NCI-H1930 (cell line): ENCODE results near the gene AAMP.

Experiments used
- DNase-seq, 2 experiments: peaks; one replicate each; lab custom pipeline; 2025; lab: John Stamatoyannopoulos, UW

Gene AAMP

DNA sequence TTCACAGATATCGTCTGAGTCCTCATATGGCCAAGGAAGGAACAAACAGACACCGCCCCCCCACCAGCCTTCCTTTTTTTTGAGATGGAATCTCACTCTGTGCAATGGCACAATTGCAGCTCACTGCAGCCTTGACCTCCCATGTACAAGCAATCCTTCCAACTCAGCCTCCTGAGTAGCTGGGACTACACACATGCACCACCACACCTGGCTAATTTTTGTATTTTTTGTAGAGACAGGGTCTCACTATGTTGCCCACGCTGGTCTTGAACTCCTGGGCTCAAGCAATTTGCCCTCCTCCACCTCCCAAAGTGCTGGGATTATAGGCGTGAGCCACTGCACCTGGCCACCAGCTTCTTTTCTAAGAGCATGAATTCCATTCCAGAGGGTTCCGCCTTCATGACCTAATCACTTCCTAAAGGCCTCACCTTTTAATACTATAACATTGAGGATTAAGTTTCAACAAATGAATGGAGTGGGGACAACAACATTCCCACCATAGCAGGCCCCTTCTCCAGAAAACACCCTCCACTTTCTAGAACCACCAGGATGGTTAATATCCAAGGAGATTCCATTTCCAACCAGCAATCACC, 24.6 kb upstream of the AAMP start:
- no peak for DNase-seq

DNA sequence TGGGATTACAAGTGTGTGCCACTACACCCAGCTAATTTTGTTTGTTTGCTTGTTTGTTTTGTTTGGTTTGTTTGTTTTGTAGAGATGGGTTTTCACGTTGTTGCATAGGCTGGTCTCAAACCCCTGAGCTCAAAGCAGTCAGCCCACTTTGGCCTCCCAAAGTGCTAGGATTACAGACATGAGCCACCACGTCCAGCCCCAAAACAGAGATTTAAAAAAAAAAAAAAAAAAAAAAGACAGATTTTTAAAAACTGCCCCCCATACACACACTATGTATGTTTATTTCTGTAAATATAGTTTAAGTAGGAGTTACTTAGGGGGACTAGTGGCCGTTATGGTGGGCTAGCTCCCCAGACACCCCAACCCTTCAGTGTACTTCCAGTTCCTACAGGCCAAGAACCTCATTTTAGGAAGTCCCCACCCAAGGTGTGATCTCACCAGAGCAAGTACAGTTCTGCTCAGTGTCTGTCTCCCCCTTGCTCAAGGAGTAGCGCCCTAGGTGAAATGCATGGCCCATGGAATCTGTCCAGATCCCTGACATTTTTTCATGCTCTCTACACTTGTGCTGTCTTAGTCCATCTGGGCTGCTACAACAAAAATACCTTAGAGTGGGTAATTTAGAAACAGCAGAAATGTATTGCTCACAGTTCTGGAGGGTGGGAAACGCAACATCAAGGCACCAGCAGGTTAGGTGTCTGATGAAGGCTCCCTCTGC, 23.9 kb upstream of the AAMP start:
- no peak for DNase-seq

DNA sequence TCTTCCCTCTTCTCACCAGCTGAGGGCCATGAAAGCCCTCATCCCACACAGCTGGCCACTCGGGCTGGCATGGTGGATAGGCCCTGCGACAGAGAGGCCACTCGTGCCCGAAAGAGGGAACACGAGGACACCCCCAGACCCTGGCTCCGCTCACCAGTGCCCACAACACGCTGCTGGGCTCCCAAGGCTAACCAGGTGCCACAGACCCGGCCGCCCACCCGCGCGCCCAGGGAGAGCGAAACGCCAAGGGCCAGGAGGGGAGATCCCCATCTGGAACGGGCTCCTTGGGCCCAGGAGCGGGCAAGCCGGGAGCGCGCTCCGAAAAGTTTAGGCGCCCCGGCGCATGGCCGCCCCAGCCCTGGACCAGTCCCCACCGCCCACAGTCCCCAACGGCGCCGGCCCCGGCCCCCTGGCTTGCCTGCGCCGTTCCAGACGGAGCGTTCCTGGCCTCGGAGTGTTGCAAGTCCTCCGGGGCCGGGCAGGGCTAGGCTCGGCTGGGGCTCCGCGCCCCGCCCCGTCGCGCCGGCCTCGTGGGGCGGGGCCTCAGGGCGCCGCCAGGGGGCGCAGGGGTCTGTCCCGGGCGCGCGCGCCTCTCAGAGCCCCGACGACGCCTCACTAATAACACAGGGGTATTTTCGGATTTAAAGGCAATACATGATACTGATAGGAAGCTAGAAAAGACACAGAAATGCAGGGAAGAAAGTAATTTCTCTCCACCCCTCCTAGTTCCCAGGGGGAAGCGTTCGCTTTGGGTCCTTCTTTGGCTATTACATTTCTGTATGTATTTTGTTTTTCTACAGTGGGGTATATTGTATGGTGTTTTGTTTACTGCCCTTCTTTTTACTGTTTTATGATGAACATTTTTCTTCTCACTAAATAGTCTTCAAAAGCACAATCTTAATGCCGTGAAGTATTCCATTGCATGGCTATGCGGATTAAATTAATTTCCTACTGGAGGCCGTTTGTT, 22.4 kb upstream of the AAMP start, which contains the start of gene TMBIM1:
TSS of gene TMBIM1 (minus strand) at position 456 of the 967 bp plus-strand sequence. CDS start 10,362 bp downstream, outside the sequence.
- DNase-seq, result peak in 1 of 2 experiments; percentile 35

DNA sequence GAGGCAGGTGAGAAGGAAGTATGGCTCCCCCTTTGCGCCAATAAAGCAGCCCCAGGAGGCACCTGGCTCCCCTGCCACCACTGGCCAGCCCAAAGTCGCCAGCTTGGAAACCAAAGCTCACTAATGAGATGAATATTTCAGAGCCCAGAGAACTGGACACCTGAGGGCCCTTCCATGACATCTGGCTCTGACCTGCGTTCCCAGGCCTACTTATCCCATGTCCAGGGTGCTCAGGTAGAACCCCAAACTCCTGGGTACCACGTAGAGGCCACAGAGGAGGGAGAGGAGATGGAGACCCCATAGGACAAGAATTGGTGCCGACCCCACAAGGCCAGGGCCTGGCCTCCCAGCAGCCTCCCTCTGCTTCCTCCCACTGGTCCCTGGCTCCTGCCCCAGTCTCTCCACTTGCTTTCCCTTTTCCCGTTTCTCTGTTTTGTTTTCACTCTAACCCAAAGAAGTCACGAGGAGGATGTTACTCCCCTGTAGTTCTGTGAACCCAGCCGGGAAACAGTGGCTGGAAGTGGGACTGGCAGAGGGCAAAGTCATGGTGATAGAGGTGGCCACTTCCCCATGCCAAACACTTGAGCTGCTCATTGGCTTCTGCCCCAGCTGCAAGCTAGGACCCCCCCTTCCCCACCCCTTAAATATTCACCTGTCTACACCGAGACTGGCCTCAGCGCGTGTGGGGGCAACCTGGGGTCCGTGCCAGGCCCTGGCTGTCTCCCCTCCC, 21.5 kb upstream of the AAMP start:
- DNase-seq, result no peak

DNA sequence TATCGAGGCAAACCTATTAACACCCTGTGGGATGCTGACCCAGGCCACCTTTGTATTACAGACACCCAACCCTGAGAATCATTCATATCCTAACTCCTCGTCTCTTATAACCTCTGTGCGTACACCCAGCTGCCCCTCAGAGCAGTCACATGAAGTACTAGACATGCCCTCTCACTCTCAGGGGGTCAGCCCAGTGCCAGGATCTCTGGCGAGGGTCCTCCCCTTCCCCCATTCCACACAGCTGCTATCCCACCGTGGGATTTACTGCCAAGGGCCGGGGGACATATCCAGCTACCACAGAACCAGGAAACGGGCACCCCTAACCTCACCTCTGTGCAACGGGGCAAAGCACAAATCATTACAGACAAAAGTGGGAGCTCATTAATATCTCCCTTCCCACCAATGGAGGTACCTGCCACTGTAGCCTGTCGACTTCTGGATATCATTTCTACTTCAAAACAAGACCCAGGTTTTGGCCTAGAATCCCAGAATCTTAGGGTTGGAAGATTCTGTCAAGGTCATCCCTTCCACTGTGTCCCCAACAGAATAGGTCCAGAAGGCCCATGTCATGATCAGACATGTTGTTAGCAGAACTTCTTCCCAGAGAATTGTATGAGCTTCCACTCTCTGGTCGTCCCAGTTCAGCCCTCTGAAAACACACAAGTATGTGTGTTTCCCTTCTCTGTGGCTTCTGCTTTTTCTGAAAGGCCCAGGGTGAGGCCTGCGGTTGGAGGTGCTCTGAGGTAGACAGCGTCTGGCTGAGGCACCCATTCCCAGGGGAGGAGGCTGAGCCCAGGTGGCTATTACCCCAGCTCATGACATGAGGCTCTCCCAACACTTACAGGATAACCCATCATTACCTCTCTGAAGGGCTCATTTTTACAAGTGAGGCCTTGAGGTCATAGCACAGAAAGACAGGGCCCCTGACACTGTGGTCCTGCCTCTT, 20.7 kb upstream of the AAMP start:
- DNase-seq, result no peak

DNA sequence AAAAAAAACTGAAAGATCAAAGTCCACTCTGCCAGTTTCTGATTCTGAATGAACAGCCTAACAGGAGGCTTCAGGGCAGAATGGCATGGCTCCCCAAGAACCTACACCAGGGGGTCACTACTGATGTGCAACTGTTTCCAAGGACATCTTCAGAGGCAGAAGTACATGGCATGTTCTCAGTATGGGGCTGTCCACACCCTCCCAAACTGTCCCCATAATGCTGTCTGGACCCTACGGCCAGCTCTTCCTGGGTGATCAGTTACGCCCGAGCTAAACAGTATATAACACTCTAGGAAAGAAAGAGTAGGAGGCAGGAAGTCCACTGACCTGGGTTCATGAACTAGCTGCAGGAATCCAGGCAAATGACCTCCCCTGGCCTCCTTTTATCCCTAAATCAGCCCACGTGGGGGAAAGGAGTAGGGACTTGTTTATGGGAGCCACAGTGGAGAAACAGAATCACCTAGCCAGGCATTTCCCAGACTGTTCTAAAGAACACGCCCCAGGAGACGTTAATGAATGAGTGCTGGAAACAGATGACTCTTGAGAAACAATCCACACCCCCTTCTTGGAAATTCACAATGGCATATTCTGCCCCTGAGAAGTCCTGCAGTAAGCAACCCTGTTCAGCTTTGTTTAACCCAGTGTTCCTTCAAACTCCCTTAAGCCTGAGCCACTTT, 19.8 kb upstream of the AAMP start:
- no peak for DNase-seq

DNA sequence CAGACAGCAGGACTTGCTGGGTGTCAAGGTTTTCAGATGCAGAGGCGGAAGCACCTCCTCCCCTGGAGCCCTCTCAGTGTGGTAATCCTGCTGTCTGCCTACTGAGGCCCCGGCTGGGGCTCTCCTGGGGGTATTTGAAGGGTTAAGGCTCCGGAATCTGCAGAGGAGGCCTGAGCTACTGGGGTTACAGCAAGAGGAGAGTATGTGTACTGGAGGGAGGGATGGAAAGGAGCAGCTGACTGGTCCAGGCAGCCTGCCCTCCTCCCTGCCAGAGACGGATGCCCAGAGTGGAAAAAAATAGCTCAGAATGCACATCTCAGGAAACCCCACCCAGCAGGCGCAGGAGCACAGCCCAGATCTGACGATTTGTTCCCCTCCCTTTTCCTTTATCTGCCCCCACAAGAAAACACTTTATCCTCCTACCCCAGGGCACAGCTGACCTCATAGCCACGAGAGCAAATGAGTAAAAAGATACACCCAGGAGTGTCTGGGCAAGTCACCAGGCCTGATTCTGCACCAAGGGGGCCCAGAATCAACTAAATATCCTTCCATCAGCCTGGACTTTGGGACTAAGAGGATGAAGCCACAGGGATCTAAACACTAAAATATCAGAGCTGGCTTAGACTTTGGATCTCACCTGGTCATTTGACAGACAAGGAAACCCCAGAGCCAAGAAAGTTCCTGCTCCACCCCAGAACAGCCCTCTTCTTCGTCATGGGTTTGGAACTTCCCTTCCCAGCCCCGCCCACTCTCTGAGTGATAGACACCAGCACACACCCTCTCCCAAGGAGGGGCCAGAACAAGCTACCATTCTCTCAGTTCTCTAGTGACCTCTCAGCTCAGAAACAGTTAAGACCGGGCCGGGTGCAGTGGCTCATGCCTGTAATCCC, 16.9 kb upstream of the AAMP start:
- DNase-seq, result no peak

DNA sequence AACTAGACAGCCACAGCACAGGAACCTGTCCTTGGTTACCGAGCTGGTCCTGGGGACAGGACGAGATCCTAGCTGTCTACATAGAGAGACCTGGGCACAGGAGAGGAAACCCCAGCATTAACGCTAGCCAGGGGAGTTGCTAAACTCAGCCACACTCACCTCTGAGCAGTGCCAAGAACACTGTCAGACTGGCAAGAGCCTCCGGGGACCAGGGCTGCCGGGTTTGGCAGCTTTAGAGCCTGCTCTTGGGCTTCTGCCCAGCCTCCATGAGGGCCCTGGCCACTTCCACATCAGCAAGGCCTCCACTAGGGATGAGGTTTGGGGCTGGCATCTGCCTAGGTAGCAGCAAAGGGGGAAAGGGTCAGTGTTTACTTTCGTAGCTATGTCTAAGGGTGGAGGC, 15.7 kb upstream of the AAMP start:
- DNase-seq, result no peak

DNA sequence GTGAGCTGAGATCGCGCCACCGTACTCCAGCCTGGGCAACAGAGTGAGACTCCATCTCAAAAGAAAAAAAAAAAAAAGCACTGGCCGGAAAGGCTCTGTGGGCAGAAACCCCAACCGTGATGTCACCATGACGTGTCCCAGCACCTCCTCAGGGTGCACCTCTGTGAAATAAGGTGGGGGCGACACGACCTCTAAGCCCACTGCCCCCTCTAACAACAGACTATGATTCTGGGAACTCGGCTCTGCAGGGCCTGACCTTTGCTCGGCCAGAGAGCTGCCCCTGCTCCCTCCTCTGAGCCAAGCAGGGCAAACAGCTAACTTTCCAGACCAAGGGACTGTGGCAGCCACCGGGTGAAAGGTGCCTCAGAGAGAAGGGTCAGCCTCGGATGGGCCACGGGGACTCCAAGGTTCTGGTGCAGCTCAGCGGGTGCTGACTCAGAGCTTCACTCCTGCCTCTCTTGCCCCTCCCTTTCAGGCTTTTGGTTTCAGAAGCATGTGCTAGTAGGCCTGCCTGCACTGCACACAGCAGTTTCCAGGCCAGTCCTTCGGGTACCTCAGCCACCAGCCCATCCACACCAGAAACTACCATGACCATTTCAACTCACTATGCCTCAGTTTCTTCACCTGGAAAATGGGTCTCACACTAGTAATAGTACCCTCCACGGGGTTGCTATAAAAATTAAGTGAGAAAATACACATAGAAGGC, 14.3 kb upstream of the AAMP start:
- no peak for DNase-seq

DNA sequence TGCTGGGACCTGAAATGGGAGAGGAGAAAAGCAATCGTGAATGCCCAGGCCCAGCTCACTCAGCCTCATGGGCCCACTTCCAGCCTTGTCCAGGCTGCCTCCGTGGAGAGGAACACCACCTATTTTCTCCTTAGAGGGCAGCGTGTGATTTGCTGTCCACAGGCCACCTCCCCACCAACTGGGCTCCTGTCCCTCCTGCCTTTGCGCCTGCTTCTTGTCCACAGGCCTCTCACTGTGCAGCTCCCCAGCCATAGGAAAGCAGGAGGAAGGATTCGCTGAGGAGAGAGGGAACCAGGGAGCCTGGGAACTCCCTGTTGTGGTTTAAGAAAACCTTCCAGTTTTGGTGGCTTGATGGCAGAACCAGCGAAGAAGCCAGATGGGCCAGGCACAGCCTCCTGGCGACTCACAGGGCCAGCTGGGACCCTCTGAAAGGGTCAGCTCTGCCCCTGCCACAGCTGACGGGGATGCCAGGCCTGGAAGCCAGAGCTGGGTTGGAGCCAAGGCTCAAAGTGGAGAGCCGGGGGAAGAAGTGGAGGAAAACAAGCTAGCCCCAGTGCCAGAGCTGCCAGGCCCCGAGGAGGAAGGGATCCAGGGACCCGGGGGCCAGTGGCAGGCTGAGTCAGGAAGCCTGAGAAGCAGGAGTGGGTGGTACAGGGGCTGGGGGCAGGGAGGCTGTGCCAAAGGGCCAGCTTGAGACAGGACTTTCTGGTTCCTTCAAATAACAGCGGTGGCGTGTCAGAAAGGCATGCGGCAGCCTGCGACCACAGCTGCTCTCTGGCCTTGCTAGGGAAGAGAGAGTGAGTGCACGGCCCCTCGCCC, 12.4 kb upstream of the AAMP start:
- DNase-seq, result no peak

DNA sequence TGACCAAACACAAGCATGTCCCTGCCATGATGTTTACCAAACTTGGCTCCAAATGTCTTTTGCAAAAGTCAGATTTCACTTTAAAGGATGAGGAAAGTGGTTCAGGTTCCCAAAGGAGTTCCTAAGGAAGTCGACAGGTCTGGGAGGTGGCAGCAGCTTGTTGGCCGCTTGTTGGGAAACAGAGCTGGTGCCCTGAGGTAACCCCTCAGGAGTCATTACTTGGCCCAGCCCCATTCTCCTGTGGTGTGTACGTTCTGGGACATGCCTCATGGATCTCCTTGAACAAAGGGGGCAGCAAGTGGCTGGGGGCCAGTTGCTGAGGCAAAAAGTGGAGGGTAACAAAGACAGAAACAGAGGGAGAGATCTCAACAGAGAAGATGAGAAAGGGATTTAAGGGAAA, 11.5 kb upstream of the AAMP start:
- DNase-seq, result no peak

DNA sequence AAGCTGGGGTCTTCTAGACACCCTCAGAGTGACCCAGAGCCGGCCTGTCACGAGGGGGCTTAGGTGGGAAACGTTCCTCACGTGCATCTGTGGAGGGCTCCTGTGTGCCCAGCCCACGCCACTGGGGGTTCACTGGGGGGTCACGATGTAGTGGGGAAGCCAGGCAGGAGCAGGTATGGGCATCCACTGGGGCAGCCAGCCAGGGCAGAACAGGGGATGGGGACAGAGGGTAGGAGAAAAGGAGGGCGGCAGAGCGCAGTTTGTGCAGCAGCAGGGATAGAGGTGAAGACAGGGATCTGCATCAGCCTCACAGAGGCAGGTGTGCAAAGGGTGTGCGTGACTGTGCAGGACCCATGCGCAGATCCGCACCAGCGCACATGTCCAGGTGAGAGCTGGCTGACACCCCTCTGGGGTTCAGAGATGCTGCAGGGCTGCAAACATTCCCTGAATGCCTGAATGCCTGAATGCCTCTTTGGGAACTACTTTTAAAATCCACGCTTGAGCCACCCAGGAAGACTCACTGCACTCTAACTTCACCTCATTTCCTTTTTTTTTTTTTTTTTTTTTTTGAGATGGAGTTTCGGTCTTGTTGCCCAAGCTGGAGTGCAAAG, 10.4 kb upstream of the AAMP start:
- no peak for DNase-seq

DNA sequence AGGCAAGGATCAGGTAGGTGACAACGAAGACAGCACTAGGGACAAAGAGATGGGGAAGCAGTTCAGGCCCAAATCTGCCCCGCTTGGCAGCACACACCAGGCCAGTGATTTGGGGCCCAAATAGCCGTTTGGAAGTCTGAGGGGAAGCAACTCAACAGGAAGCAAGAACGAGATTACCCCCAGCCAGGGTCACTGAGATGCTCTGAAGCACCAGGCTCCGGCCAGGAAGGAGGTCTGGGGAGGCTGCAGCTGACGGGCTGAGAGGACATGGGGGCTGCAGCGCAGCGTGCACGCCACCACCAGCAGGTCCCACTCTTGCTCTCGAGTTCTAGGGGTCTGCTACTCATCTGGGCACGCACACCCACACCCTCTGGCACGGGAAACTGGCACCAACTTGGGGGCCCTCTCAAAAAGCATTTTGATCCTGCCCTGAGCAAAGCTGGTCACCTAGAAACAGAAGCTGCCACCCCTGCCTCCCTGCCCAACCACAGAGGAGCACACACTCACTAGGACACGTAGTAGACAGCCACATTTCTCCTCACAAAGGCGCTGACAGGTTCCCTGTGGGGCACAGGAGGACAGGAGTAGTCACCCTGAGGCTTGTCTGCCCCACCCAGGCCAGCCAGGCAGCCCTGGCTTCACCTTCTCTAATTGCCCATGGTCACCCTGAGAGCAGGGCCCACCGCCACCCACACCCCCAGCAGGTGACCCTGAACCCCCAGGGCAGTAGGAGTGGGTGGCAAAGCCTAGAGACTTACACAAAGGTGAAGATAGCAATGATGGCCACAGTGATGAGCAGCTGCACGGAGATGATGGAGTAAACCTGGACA, 8.8 kb upstream of the AAMP start:
- DNase-seq, result no peak

DNA sequence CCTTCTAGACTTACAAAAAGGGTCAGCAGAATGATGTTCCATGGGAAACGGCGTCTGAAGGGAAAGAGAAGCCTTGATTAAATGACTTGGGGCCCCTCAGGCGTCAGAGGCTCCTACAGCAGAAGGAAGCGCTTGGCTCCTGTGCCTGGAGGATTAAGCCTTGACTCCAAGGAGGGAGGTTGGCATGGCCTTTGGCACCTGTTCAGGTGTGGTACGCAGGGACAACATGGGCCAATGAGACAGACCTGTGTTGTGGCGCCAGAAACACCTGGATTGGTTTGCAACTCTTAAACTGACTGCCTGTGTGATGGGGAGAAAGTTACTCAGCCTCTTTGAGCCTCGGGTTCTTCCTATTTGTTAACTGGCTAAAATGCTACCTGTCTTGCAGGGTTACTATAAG, 8.0 kb upstream of the AAMP start:
- no peak for DNase-seq

DNA sequence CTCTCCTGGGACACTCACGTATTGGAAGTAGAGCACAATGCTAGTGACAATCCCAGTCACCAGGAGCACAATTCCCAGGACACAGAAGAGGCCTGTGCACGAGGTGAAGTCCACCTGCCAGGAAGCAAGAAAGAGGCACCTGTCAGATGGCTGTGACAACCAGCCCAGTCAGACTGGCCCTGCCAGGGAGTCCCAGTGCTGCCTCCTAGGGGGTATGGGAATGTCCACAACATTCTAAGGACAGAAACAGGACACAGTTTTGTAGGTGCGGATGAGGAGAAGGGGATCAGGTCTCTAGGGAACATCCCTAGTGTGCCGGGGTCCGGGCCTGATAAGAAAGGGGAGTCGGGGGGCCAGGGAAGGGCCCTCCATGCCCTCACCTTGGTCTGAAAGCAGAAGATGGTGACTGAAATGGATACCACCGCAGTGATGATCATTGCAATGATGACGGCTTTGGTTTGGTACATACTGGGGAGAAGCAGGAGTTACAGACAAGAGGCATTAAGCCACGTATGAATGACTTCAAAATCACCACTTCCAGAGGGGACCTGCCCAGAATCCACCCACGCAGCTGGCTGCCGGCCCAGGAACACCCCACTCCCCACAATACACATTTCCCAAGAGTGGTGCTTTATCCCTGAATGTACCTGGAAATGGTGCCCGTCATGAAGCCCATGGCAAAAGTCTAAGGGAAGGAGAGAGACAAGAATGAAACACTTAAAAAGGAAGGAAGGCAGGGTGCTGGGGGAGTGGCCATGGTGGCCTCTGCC, 7.2 kb upstream of the AAMP start:
- DNase-seq, result no peak
